Coronary artery (tissue), 2 donors: ENCODE results near the gene KCNH1.
"Not testable (repeated sequence)": the region's sequence is repeated elsewhere in the genome, so short reads cannot be mapped to it uniquely, and the experiment has no call there.

Experiments
- DNase-seq: peaks from one replicate; pipeline ENCODE4 v3.0.0-alpha.2; 2017; ENCODE audit warnings: low spot score
- H3K27ac ChIP-seq, 2 donors: fragments of 200-600 bp; sonication (generic); one replicate each; pipeline ENCODE4 v1.5.1; 2016 to 2019
- H3K4me3 ChIP-seq: fragments of 200-600 bp; sonication (generic); 2 replicates; pipeline ENCODE4 v1.5.1; 2016; ENCODE audit warnings: mild to moderate bottlenecking, moderate library complexity
- TF ChIP-seq, protein P1 (sequence below): fragments of 200-600 bp; sonication (generic); IDR thresholded peaks from one replicate; pipeline ENCODE4 v1.5.1; 2019; ENCODE audit warnings: antibody characterized with exemption

The KCNH1 gene

DNA sequence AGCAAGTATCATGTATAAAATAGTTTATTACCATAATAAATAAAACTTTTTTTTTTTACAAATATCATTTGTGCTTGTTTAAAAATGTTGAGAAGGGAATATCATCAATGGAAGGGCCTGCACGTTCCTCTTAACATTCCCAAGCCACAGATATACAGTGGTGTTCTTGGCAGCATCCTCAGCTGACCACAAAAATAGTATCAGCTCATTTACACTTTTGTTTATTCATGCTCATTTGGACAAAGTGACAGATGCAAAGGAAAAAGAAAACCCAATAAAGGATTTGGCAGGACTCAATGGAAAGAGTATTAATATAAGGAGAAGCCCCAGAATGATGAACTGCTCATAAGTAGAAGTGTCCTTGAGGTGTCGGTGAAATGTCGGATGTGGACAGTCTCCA lies 455.6 kb downstream of the KCNH1 start:
- no peak for DNase-seq
- Histone ChIP-seq H3K4me3 (no peak overlapping the region), H3K27ac (no peak overlapping the region)
- TF ChIP-seq, protein P1, sequence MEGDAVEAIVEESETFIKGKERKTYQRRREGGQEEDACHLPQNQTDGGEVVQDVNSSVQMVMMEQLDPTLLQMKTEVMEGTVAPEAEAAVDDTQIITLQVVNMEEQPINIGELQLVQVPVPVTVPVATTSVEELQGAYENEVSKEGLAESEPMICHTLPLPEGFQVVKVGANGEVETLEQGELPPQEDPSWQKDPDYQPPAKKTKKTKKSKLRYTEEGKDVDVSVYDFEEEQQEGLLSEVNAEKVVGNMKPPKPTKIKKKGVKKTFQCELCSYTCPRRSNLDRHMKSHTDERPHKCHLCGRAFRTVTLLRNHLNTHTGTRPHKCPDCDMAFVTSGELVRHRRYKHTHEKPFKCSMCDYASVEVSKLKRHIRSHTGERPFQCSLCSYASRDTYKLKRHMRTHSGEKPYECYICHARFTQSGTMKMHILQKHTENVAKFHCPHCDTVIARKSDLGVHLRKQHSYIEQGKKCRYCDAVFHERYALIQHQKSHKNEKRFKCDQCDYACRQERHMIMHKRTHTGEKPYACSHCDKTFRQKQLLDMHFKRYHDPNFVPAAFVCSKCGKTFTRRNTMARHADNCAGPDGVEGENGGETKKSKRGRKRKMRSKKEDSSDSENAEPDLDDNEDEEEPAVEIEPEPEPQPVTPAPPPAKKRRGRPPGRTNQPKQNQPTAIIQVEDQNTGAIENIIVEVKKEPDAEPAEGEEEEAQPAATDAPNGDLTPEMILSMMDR, result no peak

DNA sequence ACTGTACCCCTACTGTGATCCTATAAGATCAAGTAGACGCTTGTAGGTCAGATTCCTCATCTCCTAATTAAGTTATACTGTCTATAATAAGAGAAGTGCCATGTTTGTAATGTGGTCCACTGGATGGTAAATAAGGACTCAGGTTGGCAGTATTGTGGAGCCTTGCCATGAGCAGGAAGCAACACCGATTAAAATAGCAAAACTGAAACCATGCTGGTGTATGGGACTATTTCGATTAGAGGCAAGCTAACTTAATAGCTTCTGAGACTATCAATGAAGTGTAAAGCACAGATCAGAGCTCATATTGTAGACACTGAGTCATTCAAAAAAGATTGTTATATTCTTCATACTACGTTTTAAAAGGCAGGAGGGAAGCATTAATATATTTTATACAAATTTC lies 456.4 kb downstream of the KCNH1 start:
- TF ChIP-seq, protein P1, result no peak
- Histone ChIP-seq H3K4me3 (no peak overlapping the region), H3K27ac (no peak overlapping the region)
- no peak for DNase-seq

DNA sequence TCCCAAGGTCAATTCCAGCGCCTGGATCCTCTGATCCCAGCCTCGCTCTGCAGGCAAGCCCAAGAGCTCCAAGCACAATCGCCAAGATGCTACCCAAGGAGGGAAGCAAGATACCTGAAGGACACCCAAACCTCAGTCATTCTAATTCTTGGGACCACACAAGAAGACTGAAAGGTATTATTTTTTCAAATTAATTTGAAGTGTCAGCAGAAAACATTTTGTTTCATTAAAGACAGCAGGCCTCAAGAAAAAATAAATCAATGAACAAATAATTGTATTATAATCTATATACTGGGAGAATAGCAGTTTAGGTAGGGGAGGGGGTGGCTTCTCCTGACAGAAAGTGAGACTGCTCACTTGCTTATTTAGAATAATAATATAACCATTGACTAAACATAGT lies 457.4 kb downstream of the KCNH1 start:
- TF ChIP-seq, protein P1, result no peak
- Histone ChIP-seq H3K4me3 (no peak overlapping the region), H3K27ac (no peak overlapping the region)
- no peak for DNase-seq

DNA sequence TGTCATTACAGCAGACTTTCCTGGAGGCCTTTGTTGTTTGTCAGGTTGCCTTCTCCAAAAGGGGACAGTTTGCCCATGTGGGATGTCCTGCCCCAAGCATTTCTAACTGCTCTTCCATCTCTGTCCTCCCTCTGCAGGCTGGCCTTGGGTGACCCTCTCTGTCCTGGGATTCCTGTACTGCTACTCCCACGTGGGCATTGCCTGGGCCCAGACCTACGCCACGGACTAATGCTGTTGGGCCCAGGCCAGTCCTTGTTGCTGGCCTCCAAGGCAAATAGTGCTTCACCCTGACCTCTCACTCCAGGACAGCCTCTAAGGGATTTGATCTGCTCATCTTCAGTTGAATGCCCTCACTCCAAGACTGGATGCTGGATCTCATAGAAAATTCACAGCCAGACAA lies 459.8 kb downstream of the KCNH1 start:
- H3K4me3 ChIP-seq, result no peak overlapping the region
- peak; percentile 52 for DNase-seq
- H3K27ac ChIP-seq, result no peak overlapping the region
- TF ChIP-seq, protein P1, result no peak

DNA sequence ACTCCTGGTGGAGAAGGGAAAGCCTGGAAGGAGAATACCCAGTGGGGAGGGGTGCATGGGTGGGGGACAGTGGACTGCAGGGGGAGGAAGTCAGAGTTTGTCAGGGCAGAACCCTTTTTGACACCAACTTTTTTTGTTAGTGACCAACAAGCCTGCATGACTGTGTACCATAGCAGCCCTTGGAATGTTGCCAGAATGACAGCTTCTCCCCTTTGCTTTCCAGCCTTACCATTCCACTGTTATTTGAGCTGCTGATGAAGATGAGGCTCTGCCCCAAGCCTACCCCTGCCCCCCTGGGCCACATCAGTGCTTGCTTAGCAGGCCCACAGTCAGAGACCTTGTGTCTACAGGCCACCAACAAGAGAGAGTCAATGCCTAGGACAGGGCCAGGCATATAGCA lies 464.0 kb downstream of the KCNH1 start:
- Histone ChIP-seq H3K4me3 (no peak overlapping the region), H3K27ac (no peak overlapping the region)
- TF ChIP-seq, protein P1, result no peak
- peak; percentile 41 for DNase-seq

DNA sequence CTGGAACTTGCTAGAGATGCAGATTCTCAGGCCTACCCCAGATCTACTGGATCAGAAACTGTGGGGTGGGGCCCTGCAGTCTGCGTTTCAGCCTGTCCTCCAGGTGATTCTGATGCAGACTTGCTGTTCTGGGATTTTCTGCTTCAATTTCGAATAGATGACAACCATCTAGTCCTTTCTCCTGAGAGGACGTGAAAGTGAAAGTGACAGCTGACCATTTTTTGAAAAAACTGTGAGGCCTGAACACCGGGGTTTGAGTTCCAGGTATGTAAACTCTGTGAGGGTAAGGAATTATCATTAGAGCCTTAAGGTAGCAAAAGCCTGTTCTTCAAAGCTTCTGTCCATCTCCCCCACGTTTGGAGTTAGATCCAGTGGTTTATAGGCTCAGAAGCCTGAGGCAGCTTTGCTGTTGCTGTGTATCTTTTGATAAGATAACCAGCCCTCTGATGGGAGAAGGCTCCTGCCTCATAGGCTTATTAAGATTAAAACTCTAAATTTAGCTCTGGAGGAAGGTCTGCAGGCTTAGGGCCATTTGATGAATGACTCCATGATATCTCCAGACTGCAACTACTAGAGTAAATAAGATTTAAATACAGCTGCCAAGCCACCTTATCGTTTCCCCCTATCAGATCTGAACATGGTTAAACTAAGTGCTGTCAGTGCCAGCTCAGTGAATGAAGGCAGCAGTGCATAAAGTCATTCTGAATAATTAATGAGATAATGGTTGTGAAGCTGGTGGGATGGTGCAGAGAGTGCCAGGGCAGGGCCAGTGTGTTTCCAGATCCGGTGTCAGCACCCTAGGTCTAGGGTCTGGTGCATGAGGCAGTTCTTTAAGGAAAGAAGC lies 470.0 kb downstream of the KCNH1 start:
- H3K4me3 ChIP-seq, result no peak overlapping the region
- DNase-seq, result no peak
- TF ChIP-seq, protein P1, result no peak
- no peak overlapping the region for H3K27ac ChIP-seq

DNA sequence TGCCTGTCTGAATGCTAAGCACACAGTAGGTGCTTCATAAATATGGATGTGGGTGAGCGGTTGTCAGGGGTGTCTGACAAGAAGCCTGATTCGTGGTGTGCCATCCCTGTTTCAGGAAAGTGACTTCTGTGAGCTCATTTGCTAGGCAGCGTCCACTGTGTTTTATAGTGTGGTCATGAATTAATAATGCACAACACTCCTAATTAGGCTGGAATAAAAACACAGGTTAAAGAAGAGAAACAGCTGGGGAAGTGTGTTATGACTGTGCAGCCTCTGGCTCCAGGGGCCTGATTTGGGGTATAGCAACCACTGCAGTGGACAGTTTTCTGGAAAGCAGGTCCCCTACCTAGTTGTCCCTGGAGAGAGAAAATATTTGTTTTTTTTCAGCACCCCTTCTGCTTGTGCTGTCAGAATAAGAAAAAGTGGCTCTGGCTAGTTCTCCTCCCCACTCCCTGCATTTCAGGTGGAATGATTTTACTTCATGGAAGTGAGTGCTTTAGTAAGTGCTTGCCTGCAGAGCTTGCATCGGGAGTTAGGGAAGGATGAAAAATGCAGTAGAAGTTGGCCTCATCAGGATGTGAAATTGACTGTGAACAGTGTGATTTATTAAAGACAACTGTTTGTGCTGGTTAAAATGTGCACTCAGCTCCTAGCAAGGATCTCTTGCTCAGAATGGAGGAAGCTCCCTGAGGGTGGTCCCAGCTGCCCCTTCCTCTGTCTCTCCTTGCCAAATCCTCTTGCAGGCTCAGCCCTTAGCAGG lies 471.5 kb downstream of the KCNH1 start:
- TF ChIP-seq, protein P1, result no peak
- Histone ChIP-seq H3K27ac (no peak overlapping the region), H3K4me3 (no peak overlapping the region)
- DNase-seq, result no peak

DNA sequence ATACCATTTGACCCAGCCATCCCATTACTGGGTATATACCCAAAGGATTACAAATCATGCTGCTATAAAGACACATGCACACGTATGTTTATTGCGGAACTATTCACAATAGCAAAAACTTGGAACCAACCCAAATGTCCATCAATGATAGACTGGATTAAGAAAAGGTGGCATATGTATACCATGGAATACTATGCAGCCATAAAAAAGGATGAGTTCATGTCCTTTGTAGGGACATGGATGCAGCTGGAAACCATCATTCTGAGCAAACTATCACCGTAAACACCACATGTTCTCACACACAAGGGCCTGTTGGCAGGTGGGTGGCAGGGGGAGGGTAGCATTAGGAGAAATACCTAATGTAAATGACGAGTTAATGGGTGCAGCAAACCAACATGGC lies 472.4 kb downstream of the KCNH1 start:
- DNase-seq, H3K4me3 ChIP-seq: not testable (repeated sequence)

More for the DNA sequence above, 472.4 kb downstream of the KCNH1 start:
- not testable (repeated sequence) for H3K27ac ChIP-seq
